ENCODE data around the gene SS18L1. TPM values are rescaled to one million over a fixed set of nuclear protein-coding genes. Genes with fewer than 3 reads are reported as not detected.

Gene SS18L1
- total RNA-seq, 2 donors from 2014 or later = 10.1 to 17.7 TPM

DNA sequence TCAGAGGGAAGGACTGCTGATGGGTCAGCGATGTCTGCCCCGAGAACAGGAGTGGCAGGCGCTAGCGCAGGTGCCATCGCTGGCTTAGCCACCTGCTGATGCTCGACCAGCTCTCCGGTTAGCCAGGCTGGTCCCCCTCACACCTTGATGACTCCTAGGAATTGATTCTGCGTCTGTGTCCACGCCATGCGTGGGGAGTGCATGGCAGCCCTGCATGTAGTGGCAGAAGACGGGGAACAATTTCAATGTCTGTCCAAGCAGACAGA is 6.7 kb downstream of the SS18L1 start:
- no peak for DNase-seq
- intact Hi-C loops (cut with DNase I) = no loop called here
- no peak overlapping the region for H3K9ac ChIP-seq (ENCODE audit: low read depth in 2 of 2, low read length in 2 of 2)
- no peak overlapping the region for H3K4me3 ChIP-seq
- H3K27me3 ChIP-seq = no peaks in the 10 kb centered on the region
- H3K4me1 ChIP-seq = no peaks in the 10 kb centered on the region
- H3K9me3 ChIP-seq = no peaks in the 10 kb centered on the region
- H3K27ac ChIP-seq = no peak overlapping the region
- TF ChIP-seq, protein P1, sequence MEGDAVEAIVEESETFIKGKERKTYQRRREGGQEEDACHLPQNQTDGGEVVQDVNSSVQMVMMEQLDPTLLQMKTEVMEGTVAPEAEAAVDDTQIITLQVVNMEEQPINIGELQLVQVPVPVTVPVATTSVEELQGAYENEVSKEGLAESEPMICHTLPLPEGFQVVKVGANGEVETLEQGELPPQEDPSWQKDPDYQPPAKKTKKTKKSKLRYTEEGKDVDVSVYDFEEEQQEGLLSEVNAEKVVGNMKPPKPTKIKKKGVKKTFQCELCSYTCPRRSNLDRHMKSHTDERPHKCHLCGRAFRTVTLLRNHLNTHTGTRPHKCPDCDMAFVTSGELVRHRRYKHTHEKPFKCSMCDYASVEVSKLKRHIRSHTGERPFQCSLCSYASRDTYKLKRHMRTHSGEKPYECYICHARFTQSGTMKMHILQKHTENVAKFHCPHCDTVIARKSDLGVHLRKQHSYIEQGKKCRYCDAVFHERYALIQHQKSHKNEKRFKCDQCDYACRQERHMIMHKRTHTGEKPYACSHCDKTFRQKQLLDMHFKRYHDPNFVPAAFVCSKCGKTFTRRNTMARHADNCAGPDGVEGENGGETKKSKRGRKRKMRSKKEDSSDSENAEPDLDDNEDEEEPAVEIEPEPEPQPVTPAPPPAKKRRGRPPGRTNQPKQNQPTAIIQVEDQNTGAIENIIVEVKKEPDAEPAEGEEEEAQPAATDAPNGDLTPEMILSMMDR (IDR thresholded peaks at IDR 0.05) = no peak
- H3K36me3 ChIP-seq = no peaks in the 10 kb centered on the region

DNA sequence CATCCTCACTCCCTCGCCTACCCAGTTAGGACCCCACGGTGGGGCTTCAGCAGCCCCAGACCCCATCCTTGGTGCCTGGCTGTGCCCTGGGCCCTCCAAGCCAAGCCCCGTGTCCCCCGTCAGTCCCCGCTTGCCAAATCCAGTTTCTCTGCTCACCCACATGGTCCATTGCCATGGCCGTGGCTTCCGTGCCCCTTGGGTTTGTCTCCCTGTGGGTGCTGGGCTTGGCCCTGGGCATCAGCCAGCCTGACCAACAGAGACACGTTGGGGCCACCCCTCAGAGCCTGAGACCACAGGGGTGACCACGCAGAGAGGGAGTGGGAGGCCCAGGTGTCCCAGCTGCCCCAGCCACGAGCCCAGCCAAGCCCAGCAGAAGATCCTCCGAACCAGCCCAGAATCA is 7.7 kb downstream of the SS18L1 start:
- Histone ChIP-seq H3K27me3 (no peaks in the 10 kb centered on the region), H3K36me3 (no peaks in the 10 kb centered on the region), H3K9ac (ENCODE audit: low read depth in 2 of 2, low read length in 2 of 2) (no peak overlapping the region), H3K4me1 (no peaks in the 10 kb centered on the region), H3K4me3 (no peak overlapping the region), H3K27ac (no peak overlapping the region), H3K9me3 (no peaks in the 10 kb centered on the region)
- intact Hi-C loops (cut with DNase I) = no loop called here
- TF ChIP-seq, protein P1 (IDR thresholded peaks at IDR 0.05) = no peak
- DNase-seq = no peak

DNA sequence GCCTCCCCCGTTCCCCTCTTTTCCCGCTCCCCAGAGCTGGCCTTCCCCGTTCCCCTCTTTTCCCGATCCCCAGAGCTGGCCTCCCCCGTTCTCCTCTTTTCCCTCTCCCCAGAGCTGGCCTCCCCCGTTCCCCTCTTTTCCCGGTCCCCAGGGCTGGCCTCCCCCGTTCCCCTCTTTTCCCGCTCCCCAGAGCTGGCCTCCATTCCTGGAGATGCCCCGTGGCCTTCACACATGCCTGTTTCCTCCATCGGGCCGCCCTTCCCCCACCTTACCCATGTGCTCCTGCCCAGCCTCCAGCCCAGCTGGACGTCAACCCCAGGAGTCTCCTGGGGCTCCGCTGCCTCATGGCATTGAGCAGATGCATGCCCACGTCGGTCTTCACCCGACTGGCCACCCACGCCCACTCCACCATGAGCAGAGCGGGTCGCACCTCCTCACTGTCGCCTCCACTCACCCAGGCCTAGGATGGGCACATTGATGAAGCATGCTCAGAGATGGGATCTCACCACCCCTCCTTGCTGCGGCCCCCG is 8.3 kb downstream of the SS18L1 start:
- intact Hi-C loops (cut with DNase I) = no loop called here
- TF ChIP-seq, protein P1 (IDR thresholded peaks at IDR 0.05) = no peak
- H3K27ac ChIP-seq = no peak overlapping the region
- H3K27me3 ChIP-seq = no peaks in the 10 kb centered on the region
- no peak overlapping the region for H3K4me3 ChIP-seq
- no peak for DNase-seq
- H3K9ac ChIP-seq (ENCODE audit: low read depth in 2 of 2, low read length in 2 of 2) = no peak overlapping the region
- no peaks in the 10 kb centered on the region for H3K4me1 ChIP-seq
- no peaks in the 10 kb centered on the region for H3K36me3 ChIP-seq
- H3K9me3 ChIP-seq = no peaks in the 10 kb centered on the region

GRCh38 chr20:62155428-62156253 is 12.1 kb downstream of the SS18L1 start:
- H3K27me3 ChIP-seq = no peaks in the 10 kb centered on the region
- TF ChIP-seq, protein P1 (IDR thresholded peaks at IDR 0.05) = no peak
- no peak overlapping the region for H3K4me3 ChIP-seq
- H3K4me1 ChIP-seq = no peaks in the 10 kb centered on the region
- H3K27ac ChIP-seq = no peak overlapping the region
- no peaks in the 10 kb centered on the region for H3K36me3 ChIP-seq
- no peak for DNase-seq
- H3K9ac ChIP-seq (ENCODE audit: low read depth in 2 of 2, low read length in 2 of 2) = no peak overlapping the region
- intact Hi-C loops (cut with DNase I) = no loop called here
- H3K9me3 ChIP-seq = no peaks in the 10 kb centered on the region

DNA sequence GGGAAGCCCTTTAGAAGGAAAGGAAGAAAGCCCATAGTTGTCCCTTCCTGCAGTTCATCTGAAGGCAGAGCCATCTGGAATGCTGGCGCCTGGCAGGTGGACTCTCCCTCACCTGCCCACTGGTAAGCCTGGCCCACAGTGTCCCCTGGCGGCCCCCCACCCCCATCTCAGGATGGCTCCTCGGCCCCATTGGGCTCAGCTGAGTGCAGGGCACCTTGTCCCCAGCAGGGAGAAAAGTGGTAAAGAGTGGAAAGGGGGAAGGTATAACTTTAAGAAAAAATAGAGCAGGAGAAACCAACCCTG is 12.6 kb downstream of the SS18L1 start:
- DNase-seq = no peak
- intact Hi-C loops (cut with DNase I) = no loop called here
- Histone ChIP-seq H3K4me3 (no peak overlapping the region), H3K9me3 (no peaks in the 10 kb centered on the region), H3K4me1 (no peaks in the 10 kb centered on the region), H3K27ac (no peak overlapping the region), H3K27me3 (no peaks in the 10 kb centered on the region), H3K9ac (ENCODE audit: low read depth in 2 of 2, low read length in 2 of 2) (no peak overlapping the region), H3K36me3 (no peaks in the 10 kb centered on the region)
- TF ChIP-seq, protein P1 (IDR thresholded peaks at IDR 0.05) = no peak

All from colonic mucosa (tissue), 4 donors.